NCI-H2081 treated with DMSO at 0.1 percent for 48 hours (cell line): ENCODE data around the gene NSL1.
"Not testable (repeated sequence)": the region's sequence is repeated elsewhere in the genome, so short reads cannot be mapped to it uniquely, and the experiment has no call there.

Experiments
- DNase-seq: peaks from one replicate; lab custom pipeline; 2025; lab: John Stamatoyannopoulos, UW

Gene NSL1

DNA sequence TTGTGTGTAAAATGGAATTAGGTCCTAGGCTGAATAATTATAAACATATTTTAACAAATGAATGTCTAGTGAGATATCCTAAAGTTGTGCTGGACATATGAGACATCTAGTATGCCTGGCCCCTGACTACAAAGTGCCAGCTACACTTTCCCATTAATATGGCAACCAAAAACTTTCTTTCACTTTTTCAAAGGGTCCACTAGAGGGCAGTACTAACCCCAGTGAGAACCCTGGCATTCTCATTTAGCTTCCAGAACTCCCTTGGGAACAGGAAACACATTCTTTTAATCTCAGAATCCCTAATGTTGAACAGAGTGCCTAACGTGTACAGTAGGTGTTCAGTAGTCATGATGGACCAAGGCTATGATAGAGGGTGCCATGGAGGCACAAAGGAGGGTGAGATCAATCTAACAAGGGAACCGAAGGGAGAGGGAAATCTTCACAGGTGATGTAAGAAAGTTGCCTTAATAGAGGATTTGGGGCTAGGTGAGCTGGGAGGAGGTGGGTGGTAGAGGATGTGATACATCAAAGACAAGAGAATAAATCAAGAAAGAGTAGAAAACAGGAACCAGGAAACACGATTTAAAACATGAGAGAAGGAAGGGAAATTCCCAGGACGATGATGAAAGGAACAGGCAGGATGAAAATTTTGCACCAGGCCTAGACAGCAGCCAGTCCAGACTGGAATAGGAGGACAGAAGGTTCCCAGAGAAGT is 41.6 kb downstream of the NSL1 start:
- peak; percentile 46 for DNase-seq

DNA sequence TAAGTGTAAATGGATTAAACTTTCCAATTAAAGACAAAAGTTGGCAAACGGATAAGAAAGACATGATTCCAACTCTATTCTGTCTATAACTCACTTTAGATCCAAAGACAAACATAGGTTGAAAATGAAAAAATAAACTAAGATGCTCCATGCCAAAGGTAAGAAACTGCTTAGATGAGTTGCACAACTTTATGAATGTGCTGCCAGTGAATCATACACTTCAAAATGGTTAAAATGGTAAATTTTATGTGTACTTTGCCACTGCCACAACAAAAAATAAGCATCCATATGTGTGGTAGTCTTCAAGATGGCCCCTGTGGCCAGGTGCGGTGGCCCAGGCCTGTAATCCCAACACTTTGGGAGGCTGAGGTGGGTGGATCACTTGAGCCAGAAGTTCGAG is 45.0 kb downstream of the NSL1 start:
- DNase-seq = no peak

DNA sequence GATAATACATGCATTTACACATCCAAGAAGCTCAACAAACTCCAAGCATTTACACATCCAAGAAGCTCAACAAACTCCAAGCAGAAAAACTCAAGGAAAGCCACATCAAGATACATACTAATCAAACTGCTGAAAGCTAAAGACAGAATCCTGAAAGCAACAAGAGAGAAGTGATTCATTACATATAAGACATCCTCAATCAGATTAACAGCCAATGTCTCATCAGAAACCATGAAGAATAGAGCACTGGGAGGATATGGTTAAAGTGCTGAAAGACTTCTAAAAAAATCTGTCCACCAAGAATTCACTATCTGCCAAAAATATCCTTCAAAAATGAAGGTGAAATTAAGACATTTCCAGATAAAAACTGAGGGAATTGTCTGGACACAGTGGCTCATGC is 46.3 kb downstream of the NSL1 start:
- no peak for DNase-seq

DNA sequence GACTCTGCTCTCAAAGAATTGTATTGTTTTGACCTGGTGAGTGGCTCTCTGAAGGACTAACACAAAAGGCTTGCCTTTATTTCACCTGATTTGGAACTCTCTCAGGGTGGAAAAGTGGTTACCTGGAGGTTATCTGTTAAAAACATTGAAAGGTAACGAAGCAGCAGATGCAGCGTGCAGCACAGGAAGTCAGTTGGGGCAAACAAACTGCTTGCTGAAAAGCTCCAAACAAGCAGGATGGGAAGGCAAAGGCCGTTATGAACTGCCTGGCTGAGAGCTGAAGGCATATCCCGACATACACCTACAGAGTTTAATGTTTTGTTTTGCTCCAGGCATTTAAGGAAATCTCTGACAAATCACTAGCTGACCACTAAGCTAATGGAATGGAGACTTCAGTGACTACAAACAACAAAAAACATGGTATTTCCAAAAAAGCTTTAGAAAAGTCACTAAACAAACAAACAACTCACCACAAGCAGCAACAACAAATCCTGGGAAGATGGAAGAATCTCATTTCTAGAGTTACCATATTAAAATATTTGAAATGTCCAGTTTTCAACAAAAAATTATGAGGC is 47.6 kb downstream of the NSL1 start:
- DNase-seq = no peak

DNA sequence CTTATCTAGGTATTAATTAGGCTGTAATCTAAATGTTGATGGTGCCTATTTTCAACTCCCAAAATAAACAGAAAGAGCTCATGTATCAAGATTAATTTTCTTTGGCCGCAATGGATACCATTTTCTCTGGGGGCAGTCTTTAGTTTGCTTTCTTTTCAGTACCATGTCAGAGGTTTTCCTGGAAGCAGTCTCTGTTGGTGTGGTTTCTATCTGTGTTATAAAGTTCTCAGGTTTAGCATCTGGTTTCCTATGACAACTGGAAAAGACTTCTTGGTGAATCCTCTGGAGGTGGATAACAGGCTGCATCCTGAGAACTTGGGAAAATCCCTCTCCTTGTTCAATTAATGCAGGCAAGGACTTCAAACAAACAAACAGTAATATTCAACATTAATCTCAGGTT is 53.2 kb downstream of the NSL1 start:
- no peak for DNase-seq

DNA sequence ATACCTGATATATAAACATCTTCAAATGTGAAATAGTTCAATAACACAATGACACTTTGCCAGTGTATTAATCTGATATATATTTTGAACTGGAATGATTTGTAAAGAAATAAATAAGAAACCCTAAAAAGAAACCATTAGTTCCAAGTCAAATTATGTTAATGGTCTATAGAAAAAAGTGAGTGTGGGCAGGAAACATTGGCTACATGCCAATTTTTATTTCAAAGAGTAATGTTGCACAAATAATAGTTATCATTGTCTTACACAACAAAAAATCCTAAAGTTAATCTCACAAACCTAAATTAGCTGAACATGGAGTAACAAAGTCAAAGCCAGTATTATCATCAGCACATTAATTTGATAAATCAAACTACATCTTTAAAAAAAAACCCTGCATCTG is 54.0 kb downstream of the NSL1 start:
- DNase-seq = no peak

DNA sequence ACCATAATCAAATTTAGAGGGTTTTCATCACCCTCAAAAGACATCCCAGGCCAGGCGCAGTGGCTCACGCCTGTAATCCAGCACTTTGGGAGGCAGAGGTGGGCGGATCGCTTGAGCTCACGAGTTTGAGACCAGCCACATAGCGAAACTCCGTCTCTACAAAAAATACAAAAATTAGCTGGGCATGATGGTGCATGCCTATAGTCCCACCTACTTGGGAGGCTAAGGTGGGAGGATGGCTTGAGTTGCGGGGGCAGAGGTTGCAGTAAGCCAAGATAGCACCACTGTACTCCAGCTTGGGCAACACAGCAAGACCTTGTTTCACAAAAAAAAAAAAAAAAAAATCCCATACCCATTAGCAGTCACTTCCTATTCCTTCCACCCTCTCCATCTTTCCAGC is 58.5 kb downstream of the NSL1 start:
- DNase-seq = no peak

DNA sequence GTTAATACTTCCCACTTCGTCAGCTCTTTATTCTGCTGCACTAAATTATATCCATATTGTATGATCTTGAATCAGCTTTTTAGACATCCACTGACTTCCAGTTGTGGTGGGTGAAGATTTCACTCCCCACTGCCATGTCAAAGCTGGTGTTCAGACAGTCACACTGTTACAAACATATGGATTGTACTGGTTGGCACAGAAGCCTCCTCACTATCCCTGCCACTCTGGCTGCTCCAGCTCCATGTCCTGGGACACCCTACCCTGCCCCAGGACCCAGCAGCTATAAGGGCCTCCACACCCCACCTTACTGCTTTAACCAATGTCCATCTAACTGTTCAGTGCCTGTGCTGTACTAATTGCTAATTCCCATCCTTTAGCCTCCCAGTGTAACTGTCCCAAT is 59.9 kb downstream of the NSL1 start:
- DNase-seq = no peak

DNA sequence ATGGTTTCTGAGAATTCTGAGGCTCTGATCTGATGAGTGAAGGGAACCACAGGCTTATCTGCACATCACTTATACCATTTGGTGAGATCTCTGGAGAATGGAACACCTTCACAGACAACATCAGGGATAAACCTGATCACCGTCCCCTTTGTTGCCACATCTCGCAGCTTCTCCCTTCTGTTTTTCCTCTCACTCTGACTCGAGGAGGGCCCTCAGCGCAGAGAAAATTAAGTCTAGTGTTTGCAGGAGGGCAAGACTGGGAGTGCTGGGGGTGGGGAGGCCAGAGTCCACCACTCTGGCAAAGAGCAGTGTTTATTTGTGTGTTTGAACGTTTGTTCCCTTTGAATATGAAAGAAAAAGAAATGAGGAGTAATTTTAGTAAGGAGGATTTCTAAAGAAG is 63.0 kb downstream of the NSL1 start:
- DNase-seq = no peak

DNA sequence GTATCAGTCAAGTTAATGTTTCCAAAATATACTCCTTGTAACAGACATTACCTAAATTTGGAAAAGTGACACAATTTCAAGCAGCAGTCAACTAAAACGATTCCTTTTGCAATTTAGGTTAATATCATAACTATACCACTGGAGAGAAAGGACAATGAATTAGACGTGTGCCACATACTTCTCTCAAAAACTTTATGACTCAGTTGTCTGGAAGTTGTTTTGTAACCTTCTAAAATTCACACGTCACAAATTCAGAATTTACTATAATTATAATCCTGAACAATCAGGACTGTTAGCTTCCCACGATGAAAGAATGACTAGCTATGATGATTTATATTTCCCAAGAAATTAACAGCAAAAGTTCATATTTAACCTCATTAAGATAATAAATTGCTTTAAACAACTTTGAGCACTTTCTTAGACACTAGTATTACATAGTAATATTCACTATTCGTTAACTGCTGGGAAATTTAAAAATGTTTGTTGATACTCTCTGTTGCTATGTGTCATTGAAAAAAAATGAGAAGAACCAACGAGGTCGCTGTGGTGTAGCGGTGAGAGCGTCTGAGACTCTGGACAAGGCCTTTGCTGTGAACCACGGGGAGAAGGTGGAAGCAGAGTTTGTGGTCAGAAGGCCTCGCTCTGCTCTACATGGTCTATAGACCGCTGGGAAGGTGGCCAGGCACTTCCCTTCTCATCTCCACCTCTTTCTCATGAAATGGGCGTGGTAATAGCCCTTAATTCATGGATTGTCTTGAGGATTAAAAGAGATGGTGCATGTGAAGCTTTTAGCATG is 64.0 kb downstream of the NSL1 start:
- DNase-seq = no peak

DNA sequence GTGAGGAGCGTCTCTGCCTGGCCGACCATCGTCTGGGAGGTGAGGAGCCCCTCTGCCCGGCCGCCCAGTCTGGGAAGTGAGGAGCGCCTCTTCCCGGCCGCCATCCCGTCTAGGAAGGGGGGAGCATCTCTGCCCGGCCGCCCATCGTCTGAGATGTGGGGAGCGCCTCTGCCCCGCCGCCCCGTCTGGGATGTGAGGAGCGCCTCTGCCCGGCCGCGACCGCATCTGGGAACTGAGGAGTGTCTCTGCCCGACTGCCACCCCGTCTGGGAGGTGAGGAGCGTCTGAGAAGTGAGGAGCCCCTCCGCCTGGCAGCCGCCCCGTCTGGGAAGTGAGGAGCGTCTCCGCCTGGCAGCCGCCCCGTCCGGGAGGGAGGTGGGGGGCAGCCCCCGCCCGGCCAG is 66.9 kb downstream of the NSL1 start:
- DNase-seq = not testable (repeated sequence)

DNA sequence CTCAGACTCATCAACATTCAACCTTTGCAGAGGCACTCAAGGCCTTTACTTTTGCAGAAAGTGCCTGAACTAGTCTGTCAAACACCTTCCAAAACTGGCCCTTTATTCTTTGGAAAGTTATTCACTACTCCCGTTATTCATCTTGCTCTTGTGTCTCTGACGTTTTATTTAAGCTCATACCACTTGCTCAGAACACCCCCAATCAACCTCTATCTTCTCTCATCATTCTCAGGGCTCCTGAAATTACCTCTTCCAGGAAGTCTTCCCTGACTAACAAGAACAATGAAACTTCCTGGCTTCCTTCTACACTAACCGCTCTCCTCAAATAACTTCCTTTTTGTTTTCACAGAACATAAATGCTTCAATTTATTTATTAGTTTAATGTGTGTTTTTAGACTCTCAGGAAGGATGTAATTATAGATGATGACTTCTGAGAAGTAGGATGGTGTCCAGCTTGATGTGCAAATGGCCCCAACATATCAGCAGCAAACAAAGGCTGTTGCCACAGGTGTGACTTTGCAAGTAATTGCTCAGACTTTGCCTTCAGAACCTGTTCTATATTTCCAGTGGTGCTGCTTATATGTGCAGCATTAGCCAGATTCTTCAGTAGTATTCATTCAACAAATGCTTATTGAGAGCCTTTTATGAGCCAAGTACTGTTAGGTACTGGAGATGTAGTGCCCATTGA is 69.2 kb downstream of the NSL1 start:
- DNase-seq = no peak

DNA sequence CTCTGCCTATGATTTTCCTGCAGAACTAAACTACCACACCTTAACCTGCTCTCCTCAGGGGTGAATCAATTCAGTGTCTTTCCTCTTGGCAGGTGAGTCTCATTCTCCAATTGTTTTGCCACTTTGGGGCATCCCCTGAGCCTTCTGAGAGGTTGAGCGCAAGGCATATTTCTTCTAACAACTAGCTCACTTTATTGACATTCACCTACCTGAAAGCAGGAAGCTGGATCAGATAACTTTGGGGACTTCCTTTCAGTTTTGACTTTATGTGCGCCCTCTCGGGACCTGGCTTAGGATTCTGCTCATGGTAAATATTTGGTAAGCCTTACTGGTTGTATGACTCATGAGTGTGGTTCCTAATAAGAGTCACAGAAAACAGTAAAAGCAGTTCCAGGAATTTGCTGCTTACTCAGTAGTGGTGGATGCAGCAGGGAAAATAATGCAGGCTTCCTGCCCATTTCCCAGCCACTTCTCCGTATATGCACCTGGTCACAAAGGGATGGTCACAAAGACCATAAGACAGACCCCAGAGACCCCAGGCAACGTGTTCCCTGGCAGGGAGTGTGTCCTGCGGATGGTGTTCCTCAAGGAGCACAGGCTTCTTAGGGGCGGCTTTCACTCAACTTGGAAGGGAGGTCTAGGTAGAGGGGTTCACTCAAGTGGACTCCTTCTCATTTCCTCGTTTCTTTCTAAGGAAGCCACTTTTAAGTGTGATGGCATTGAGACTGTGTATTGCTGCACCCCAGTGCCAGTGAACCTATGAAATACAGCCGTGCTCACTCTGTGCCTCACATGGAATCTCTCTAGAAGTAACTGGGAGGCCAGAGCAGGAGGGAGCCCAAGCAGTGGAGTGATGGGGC is 70.0 kb downstream of the NSL1 start:
- no peak for DNase-seq

DNA sequence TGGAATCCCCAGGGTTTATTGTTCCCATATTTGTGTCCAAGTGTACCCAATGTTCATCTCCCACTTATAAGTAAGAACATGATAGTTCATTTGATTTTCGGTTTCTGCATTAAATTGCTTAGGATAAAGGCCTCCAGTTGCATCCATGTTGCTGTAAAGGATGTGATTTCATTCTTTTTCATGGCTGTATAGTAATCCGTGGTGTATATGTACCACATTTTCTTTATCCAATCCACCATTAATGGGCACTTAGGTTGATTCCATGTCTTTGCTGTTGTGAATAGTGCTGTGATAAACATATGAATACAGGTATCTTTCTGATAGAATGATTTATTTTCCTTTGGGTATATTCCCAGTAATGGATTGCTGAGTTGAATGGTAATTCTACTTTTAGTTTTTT is 71.9 kb downstream of the NSL1 start:
- DNase-seq = no peak

DNA sequence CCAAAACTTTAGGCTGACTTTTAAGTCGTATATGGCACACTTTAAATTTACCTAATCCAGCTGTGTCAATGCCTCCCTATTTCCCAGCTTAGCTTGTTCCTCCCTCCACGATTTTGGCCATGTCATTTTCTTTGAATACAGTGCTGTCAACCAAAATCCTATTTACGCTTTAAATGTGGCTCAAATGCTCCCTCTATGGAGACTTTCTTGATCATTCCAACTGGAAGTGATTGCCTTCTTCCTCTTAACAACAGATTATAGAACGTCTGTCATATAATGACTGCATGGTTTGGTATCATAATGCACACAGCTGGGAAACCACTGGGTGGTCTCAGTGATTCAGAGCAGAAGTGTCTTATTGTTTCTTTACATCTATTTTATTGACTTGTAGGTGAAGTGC is 73.1 kb downstream of the NSL1 start:
- no peak for DNase-seq

DNA sequence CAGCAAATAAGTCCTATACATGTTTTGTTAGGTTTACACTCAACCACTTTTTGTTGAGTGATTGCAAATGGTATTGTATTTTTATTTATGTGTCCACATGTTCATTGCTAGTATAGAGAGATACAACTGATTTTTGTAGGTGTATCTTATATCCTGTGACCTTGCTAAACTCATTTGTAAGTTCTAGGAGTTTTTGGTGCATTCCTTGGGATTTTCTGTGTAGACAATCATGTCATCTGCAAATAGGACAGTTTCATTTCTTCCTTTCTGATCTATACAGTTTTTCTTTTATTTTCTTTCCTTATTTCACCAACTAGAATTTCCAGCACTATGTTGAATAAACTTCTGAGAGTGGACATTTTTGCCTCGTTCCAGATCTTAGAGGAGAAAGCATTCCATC is 75.4 kb downstream of the NSL1 start:
- no peak for DNase-seq

DNA sequence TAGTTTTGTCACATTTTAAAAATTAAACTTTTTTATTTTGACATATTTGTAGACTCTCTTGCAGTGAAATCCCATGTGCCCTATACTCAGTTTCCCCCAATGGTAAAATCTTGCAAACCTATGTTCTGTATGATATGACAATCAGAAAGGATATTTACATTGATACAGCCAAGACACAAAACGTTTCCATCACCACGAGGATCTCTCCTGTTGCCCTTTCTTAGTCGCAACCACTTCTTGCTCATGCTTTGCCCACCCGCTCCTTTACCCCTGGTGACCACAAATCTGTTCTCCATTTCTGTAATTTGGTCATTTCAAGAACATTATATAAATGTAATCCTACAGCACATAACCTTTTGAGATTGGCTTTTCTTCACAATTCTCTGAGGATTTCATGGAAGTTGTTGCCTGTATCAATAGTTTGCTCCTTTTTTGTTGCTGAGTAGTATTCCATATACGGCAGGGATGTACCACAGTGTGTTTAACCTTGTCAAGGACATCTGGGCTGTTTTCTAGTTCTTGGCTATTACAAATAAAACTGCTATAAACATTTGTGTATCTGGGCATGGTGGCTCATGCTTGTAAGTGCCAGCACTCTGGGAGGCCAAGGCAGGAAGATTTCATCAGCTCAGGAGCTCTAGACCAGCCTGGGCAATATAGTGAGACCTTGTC is 78.0 kb downstream of the NSL1 start:
- no peak for DNase-seq

DNA sequence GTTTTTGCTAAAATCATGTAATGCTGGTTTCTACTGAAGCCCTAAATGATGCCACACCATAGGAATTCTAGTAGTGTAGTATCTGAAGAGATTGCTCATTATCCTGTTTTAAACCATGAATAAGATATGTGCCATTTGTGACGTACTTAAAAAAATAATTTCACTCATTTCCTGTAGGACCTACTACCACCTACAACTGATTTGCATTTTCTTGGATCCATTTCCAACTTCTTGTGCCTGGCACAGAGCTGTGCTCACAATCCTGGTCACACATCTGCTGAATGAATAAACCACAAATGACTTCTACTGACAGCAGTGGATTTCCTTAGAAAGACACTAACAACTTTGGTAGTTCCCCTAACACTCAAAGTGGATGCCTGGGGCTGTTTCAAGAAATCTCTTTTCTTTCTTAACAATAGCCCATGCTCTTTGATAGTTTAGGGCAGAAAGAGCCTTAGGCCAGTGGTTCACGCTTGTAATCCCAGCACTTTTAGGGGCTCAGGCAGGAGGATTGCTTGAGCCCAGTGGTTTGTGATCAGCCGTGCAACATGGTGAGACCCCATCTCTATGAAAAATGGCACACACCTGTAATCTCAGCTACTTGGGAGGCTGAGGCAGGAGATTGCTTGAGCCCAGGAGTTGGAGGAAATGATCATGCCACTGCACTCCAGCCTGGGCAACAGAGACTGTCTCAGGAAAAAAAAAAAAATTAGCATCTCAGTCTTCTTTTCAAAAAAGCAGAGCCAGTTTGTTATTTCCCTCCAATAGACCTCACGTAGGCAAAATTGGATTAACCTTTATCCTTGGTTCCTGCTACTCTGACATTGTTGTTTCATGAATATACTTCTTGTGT is 78.9 kb downstream of the NSL1 start:
- DNase-seq = no peak

DNA sequence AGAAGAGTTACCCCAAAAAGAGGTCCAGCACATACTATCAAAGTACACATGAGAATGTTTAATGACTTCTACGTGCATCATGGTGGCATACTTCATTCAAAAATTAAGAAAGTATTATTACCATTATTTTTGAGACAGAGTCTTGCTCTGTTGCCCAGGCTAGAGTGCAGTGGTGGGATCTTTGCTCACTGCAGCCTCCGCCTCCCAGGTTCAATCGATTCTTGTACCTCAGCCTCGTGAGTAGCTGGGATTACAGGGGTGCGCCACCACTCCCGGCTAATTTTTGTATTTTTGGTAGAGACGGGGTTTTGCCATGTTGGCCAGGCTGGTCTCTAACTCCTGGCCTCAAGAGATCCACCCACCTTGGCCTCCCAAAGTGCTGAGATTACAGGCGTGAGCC is 79.6 kb downstream of the NSL1 start:
- not testable (repeated sequence) for DNase-seq

DNA sequence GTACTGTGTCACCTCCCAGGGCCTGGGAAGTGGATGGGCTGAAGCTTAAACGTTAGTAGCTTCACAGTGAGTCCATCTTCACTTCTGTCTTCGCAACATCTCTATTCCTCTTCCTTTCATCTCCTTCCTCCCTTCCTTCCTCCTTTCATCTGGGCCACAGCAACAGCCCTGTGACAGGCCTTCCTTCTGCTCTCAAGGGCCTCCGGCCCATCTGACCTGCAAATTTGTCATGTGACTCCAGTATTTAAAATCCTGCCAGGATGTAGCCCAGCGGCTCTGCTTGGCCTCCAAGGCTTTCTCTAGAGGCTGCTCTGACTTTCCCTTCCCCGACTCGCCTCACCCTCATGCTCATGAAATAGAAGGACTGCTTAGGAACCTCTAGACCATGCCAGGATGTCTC is 81.0 kb downstream of the NSL1 start:
- no peak for DNase-seq
